OCI-LY1 (cell line): ENCODE measurements around the gene FZD2.

Source experiments
- H2AFZ ChIP-seq: fragments of 200-600 bp; sonication (generic), shearing (Covaris generic); 2 replicates; pipeline ENCODE4 v1.6.0; 2014; ENCODE audit warnings: antibody characterized with exemption, mild to moderate bottlenecking, low read length
- H3F3A ChIP-seq: fragments of 200-600 bp; sonication (generic), shearing (Covaris generic); 2 replicates; pipeline ENCODE4 v1.6.0; 2014; ENCODE audit warnings: mild to moderate bottlenecking, antibody characterized with exemption, low read length, moderate library complexity; ENCODE audit not compliant: insufficient read depth
- H3K27ac ChIP-seq: fragments of 200-600 bp; sonication (generic); 2 replicates; pipeline ENCODE4 v1.5.1; 2014; ENCODE audit warnings: low read length, mixed run types, mild to moderate bottlenecking, low read depth; ENCODE audit not compliant: poor library complexity, severe bottlenecking
- H3K27me3 ChIP-seq: fragments of 200-600 bp; sonication (generic); 2 replicates; pipeline ENCODE4 v1.6.0; 2014; ENCODE audit warnings: antibody characterized with exemption, mild to moderate bottlenecking, low read length, moderate library complexity; ENCODE audit not compliant: insufficient read depth
- H3K36me3 ChIP-seq: fragments of 200-600 bp; sonication (generic); 2 replicates; pipeline ENCODE4 v1.6.1; 2014; ENCODE audit warnings: mild to moderate bottlenecking, antibody characterized with exemption, low read length, moderate library complexity, mixed read lengths; ENCODE audit not compliant: insufficient read depth
- H3K4me1 ChIP-seq: fragments of 200-600 bp; sonication (generic); 2 replicates; pipeline ENCODE4 v1.5.1; 2014; ENCODE audit warnings: mild to moderate bottlenecking, low read length, moderate library complexity; ENCODE audit not compliant: insufficient read depth, severe bottlenecking
- H3K4me2 ChIP-seq: fragments of 200-600 bp; sonication (generic), shearing (Covaris generic); 2 replicates; pipeline ENCODE4 v1.6.1; 2014; ENCODE audit warnings: low read length
- H3K4me3 ChIP-seq: fragments of 200-600 bp; sonication (generic); 2 replicates; pipeline ENCODE4 v1.5.1; 2014; ENCODE audit warnings: low read length, low read depth, mild to moderate bottlenecking, mixed read lengths; ENCODE audit not compliant: poor library complexity, severe bottlenecking
- H3K79me2 ChIP-seq: fragments of 200-600 bp; shearing (Covaris generic); 2 replicates; pipeline ENCODE4 v1.6.1; 2016; ENCODE audit warnings: mixed run types, low read length, mixed read lengths; ENCODE audit not compliant: insufficient read depth
- H3K9ac ChIP-seq: fragments of 200-600 bp; sonication (generic), shearing (Covaris generic); 2 replicates; pipeline ENCODE4 v1.6.1; 2014; ENCODE audit warnings: mild to moderate bottlenecking, low read length, mixed read lengths
- H3K9me2 ChIP-seq: fragments of 200-600 bp; sonication (generic), shearing (Covaris generic); 2 replicates; pipeline ENCODE4 v1.6.1; 2014; ENCODE audit warnings: low read depth, mild to moderate bottlenecking, low read length, mixed read lengths
- H3K9me3 ChIP-seq: fragments of 200-600 bp; shearing (Covaris generic); 2 replicates; pipeline ENCODE4 v1.6.1; 2014; ENCODE audit warnings: low read length, mixed read lengths
- H4K20me1 ChIP-seq: fragments of 200-600 bp; sonication (generic), shearing (Covaris generic); 2 replicates; pipeline ENCODE4 v1.6.0; 2016; ENCODE audit warnings: mild to moderate bottlenecking, low read length; ENCODE audit not compliant: insufficient read depth
- EZH2 ChIP-seq: fragments of 200-600 bp; sonication (generic), shearing (Covaris generic); IDR thresholded peaks from 2 replicates; pipeline ENCODE4 v1.8.0; 2017; ENCODE audit warnings: borderline replicate concordance, mixed run types, mild to moderate bottlenecking, antibody characterized with exemption, low read length, moderate library complexity, mixed read lengths
- TF ChIP-seq, protein P1 (sequence below): fragments of 200-600 bp; sonication (generic), shearing (Covaris generic); IDR thresholded peaks from 2 replicates; pipeline ENCODE4 v1.5.1; 2017; ENCODE audit warnings: mild to moderate bottlenecking, antibody characterized with exemption, low read length, moderate library complexity, mixed read lengths

Gene FZD2

GRCh38 chr17:44539673-44540072 is 17.6 kb upstream of the FZD2 start:
- no peaks in the 10 kb centered on the region for H3K4me1 ChIP-seq
- peaks cover 8% of the 10 kb centered on the region; the same call in 1 of the 2 replicates for H3K27me3 ChIP-seq
- no peak overlapping the region for H3K9ac ChIP-seq

DNA sequence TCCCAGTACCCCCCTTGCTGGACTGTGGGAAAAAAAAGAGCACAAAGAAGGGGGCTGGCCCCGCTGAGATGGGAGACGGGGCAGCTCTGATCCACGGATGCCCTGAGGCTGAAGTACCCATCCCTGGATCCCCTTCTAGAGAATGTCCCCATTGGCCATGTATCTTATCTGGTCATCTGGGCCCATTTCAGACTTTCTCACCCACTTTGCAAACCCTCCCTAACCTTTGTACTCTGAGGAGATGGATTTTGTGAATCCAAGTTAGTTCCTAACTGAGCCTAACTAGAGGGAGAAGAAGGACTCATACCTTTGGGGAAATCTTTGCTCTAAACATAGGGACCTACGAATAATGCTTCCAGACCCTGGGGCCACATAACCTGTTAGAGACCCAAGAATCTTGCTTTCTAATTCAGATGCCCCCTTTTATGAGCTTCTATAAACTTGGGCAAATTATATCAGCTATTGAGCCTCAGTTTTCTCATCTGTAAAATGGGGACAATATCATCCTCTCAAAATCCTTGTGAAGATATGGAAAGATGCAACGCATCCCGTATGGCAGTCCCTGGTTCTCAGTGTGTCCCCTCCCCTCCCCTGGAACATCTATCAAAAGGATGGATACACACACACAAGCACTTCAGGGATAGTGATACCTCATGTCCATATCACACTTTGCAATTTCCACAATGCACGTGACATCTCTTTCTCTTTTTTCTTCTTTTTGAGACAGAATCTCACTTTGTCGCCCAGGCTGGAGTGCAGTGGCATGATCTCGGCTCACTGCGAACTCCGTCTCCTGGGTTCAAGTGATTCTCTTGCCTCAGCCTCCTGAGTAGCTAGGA is 16.8 kb upstream of the FZD2 start:
- Histone ChIP-seq H3K36me3 (no peaks in the 10 kb centered on the region), H3K4me1 (no peaks in the 10 kb centered on the region), H3K4me2 (no peak overlapping the region), H3K27me3 (peaks cover 8% of the 10 kb centered on the region; the same call in 1 of the 2 replicates), H3K9me3 (no peaks in the 10 kb centered on the region), H3K9me2 (no peaks in the 10 kb centered on the region), H3K27ac (no peak overlapping the region), H3K4me3 (no peak overlapping the region), H4K20me1 (no peaks in the 10 kb centered on the region), H2AFZ (no peak overlapping the region), H3K9ac (no peak overlapping the region), H3F3A (no peaks in the 10 kb centered on the region), H3K79me2 (no peaks in the 10 kb centered on the region)
- TF ChIP-seq, protein P1, sequence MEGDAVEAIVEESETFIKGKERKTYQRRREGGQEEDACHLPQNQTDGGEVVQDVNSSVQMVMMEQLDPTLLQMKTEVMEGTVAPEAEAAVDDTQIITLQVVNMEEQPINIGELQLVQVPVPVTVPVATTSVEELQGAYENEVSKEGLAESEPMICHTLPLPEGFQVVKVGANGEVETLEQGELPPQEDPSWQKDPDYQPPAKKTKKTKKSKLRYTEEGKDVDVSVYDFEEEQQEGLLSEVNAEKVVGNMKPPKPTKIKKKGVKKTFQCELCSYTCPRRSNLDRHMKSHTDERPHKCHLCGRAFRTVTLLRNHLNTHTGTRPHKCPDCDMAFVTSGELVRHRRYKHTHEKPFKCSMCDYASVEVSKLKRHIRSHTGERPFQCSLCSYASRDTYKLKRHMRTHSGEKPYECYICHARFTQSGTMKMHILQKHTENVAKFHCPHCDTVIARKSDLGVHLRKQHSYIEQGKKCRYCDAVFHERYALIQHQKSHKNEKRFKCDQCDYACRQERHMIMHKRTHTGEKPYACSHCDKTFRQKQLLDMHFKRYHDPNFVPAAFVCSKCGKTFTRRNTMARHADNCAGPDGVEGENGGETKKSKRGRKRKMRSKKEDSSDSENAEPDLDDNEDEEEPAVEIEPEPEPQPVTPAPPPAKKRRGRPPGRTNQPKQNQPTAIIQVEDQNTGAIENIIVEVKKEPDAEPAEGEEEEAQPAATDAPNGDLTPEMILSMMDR = no peak
- no peak for TF ChIP-seq EZH2

More at GRCh38 chr17:44539673-44540072, 17.6 kb upstream of the FZD2 start:
- no peak overlapping the region for H2AFZ ChIP-seq
- TF ChIP-seq, protein P1 = no peak
- no peak for TF ChIP-seq EZH2
- no peaks in the 10 kb centered on the region for H3K9me2 ChIP-seq
- H4K20me1 ChIP-seq = no peaks in the 10 kb centered on the region
- no peak overlapping the region for H3K4me2 ChIP-seq
- H3K36me3 ChIP-seq = no peaks in the 10 kb centered on the region
- no peaks in the 10 kb centered on the region for H3K9me3 ChIP-seq
- no peaks in the 10 kb centered on the region for H3F3A ChIP-seq
- no peaks in the 10 kb centered on the region for H3K79me2 ChIP-seq
- H3K27ac ChIP-seq = no peak overlapping the region
- no peak overlapping the region for H3K4me3 ChIP-seq

- H3K4me1 ChIP-seq = no peaks in the 10 kb centered on the region
- H4K20me1 ChIP-seq = no peaks in the 10 kb centered on the region
- H3K36me3 ChIP-seq = no peaks in the 10 kb centered on the region
- H3K79me2 ChIP-seq = no peaks in the 10 kb centered on the region
- peaks cover 14% of the 10 kb centered on the region; the same call in 1 of the 2 replicates for H3K27me3 ChIP-seq
- no peak overlapping the region for H3K9ac ChIP-seq
- no peaks in the 10 kb centered on the region for H3K9me2 ChIP-seq
- H3K27ac ChIP-seq = no peak overlapping the region
- H2AFZ ChIP-seq = no peak overlapping the region
- H3K4me3 ChIP-seq = no peak overlapping the region
- no peak overlapping the region for H3K4me2 ChIP-seq
- no peak for TF ChIP-seq EZH2
- TF ChIP-seq, protein P1 = no peak
- no peaks in the 10 kb centered on the region for H3K9me3 ChIP-seq
- H3F3A ChIP-seq = no peaks in the 10 kb centered on the region
Measured at GRCh38 chr17:44541884-44542581, 15.3 kb upstream of the FZD2 start.
